Activated CD4-positive, alpha-beta memory T cell treated with anti-CD3 and anti-CD28 coated beads, Interleukin-2, amount 10 ng/mL, durations not matched to agents 7 days and 5 days (primary cell): ENCODE measurements around the gene SRM. TPM values are rescaled to one million over a fixed set of nuclear protein-coding genes. Genes with fewer than 3 reads are reported as not detected.
A peak's percentile ranks its signal among the peaks of the same experiment; 100 is the strongest.
"Not testable (repeated sequence)": the region's sequence is repeated elsewhere in the genome, so short reads cannot be mapped to it uniquely, and the experiment has no call there.

Experiments used
- CTCF ChIA-PET: fragments of 350-600 bp; sonication (Branson Sonifier 250); formaldehyde crosslinking; loops from one replicate; lab custom pipeline; 2021; ENCODE audit warnings: antibody characterized with exemption, inconsistent platforms; lab: Charles Lee
- POLR2A ChIA-PET: fragments of 350-600 bp; sonication (Branson Sonifier 250); formaldehyde crosslinking; loops from one replicate; lab custom pipeline; 2021; ENCODE audit warnings: antibody characterized with exemption; lab: Charles Lee
- DNase-seq: peaks from one replicate; pipeline ENCODE4 v3.0.0-alpha.2; 2020
- H3K27ac Mint-ChIP-seq: one replicate; pipeline ENCODE4 v1.8.0; 2021; ENCODE audit warnings: mild to moderate bottlenecking, mixed read lengths
- H3K27me3 Mint-ChIP-seq: one replicate; pipeline ENCODE4 v1.8.0; 2021; ENCODE audit warnings: mixed read lengths
- H3K36me3 Mint-ChIP-seq: one replicate; pipeline ENCODE4 v1.8.0; 2021; ENCODE audit warnings: low read depth, mixed read lengths
- H3K4me1 Mint-ChIP-seq: one replicate; pipeline ENCODE4 v1.8.0; 2021; ENCODE audit warnings: mixed read lengths
- H3K4me3 Mint-ChIP-seq: one replicate; pipeline ENCODE4 v1.8.0; 2021; ENCODE audit warnings: mild to moderate bottlenecking, mixed read lengths
- H3K9me3 Mint-ChIP-seq: one replicate; pipeline ENCODE4 v1.8.0; 2021; ENCODE audit warnings: mixed read lengths
- total RNA-seq, 2 experiments: library from RNA; stranded (reverse); gene quantifications; one replicate each; pipeline ENCODE4 v1.2.3, GENCODE V29; 2021

SRM gene
- total RNA-seq, 2 experiments from 2014 or later: 69.3 to 72.1 TPM

GRCh38 chr1:11078631-11079030 is 18.8 kb upstream of the SRM start:
- Mint-ChIP-seq H3K4me1 (no peaks in the 10 kb centered on the region), H3K27ac (no peak overlapping the region), H3K9me3 (no peaks in the 10 kb centered on the region), H3K36me3 (peaks cover 57% of the 10 kb centered on the region), H3K4me3 (no peak overlapping the region), H3K27me3 (no peaks in the 10 kb centered on the region)
- DNase-seq: no peak
- CTCF ChIA-PET: interaction anchor here (0.8 to 3.8 kb wide), 2 partner anchors 21 to 41 kb away, joined by 3 to 20 read pairs; no protein-coding TSS in a partner anchor
- POLR2A ChIA-PET: interaction anchor here (1.4 to 4.0 kb wide), 2 partner anchors 17 to 21 kb away, joined by 4 to 16 read pairs; partner anchors contain the start of gene EXOSC10

DNA sequence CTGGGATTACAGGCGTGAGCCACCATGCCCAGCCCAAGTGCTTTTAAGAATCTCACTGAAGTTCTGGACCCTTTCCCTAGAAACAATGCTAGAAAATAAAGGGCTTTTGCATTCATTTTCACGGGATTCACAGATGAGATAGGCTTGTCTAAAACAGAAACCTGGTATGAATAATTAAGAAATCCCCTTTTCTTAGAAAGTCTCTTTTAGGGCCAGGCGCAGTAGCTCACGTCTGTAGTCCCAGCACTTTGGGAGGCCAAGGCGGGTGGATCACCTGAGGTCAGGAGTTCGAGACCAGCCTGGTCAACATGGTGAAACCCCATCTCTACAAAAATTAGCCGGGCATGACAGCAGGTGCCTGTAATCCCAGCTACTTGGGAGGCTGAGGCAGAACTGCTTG is 13.6 kb upstream of the SRM start:
- CTCF ChIA-PET: interaction anchor here (0.7 to 1.8 kb wide), 3 partner anchors 9 to 36 kb away, joined by 3 to 7 read pairs (median 3); no protein-coding TSS in a partner anchor
- H3K9me3 Mint-ChIP-seq: not testable (repeated sequence)
- peaks cover 66% of the 10 kb centered on the region for H3K36me3 Mint-ChIP-seq

DNA sequence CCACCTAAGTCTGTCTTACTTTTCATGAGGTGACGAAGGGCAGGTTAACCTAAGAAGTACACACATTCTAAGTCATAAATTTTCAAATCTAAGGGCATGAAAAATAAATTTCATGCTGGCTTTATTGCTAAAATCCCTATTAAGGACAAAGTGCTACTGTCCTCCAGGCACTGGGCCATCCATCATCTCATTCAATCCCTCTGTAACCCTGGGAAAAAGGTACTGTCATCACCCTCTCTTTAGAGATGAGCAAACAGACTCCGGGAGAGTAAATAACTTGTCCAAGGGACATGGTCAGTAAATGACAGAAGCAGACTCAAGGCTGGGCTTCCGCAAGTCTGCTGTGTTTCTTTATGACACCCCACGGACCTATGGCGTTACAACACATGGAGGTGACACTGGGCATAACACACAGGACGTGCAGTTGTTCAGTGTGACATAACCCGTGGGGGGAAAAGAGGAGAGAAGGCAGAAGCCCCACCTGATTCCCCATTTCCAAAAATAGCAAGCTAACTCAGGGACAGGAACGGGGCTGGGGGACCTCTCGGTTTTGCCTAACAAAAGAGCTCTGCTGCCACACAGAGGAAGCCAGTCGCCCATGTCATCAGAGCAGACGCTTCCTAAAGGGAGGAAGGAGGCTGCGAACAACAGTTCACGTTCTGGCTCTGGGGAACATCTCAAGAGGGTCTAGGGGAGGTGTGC is 12.5 kb upstream of the SRM start:
- Mint-ChIP-seq H3K27ac (no peak overlapping the region), H3K4me1 (peaks cover 7% of the 10 kb centered on the region), H3K4me3 (no peak overlapping the region), H3K27me3 (no peaks in the 10 kb centered on the region), H3K36me3 (peaks cover 68% of the 10 kb centered on the region), H3K9me3 (no peaks in the 10 kb centered on the region)
- no peak for DNase-seq
- POLR2A ChIA-PET: interaction anchor here (3.9 kb wide), 1 partner anchor 12 kb away, joined by 24 read pairs; the partner anchor contains the start of gene SRM
- CTCF ChIA-PET: interaction anchor here (0.7 to 1.8 kb wide), 3 partner anchors 8 to 35 kb away, joined by 3 to 7 read pairs (median 3); no protein-coding TSS in a partner anchor

More for the DNA sequence above, 13.6 kb upstream of the SRM start:
- not testable (repeated sequence) for DNase-seq, H3K4me3 Mint-ChIP-seq, H3K27me3 Mint-ChIP-seq, H3K4me1 Mint-ChIP-seq, H3K27ac Mint-ChIP-seq
- POLR2A ChIA-PET: interaction anchor here (3.9 kb wide), 1 partner anchor 13 kb away, joined by 24 read pairs; the partner anchor contains the start of gene SRM

GRCh38 chr1:11071463-11072215 is 11.8 kb upstream of the SRM start:
- no peak overlapping the region for H3K4me3 Mint-ChIP-seq
- DNase-seq: no peak
- H3K36me3 Mint-ChIP-seq: peaks cover 69% of the 10 kb centered on the region
- no peaks in the 10 kb centered on the region for H3K9me3 Mint-ChIP-seq
- peak overlapping the region; percentile 36 for H3K27ac Mint-ChIP-seq
- ChIA-PET CTCF (interaction anchor here (2.8 kb wide), 1 partner anchor 34 kb away, joined by 14 read pairs; no protein-coding TSS in a partner anchor), POLR2A (interaction anchor here (0.7 to 3.9 kb wide), 3 partner anchors 11 to 26 kb away, joined by 3 to 24 read pairs (median 3); partner anchors contain the start of gene SRM)
- peaks cover 7% of the 10 kb centered on the region for H3K4me1 Mint-ChIP-seq
- H3K27me3 Mint-ChIP-seq: no peaks in the 10 kb centered on the region

GRCh38 chr1:11070876-11071275 is 11.1 kb upstream of the SRM start:
- no peak for DNase-seq
- Mint-ChIP-seq H3K4me1 (peaks cover 7% of the 10 kb centered on the region), H3K36me3 (peaks cover 67% of the 10 kb centered on the region), H3K4me3 (no peak overlapping the region), H3K9me3 (no peaks in the 10 kb centered on the region), H3K27ac (no peak overlapping the region), H3K27me3 (no peaks in the 10 kb centered on the region)
- ChIA-PET POLR2A (interaction anchor here (0.7 to 3.9 kb wide), 5 partner anchors 10 to 40 kb away, joined by 3 to 24 read pairs (median 3); partner anchors contain the start of gene SRM), CTCF (interaction anchor here (0.7 to 2.8 kb wide), 3 partner anchors 10 to 576 kb away, joined by 3 to 14 read pairs (median 7); no protein-coding TSS in a partner anchor)

DNA sequence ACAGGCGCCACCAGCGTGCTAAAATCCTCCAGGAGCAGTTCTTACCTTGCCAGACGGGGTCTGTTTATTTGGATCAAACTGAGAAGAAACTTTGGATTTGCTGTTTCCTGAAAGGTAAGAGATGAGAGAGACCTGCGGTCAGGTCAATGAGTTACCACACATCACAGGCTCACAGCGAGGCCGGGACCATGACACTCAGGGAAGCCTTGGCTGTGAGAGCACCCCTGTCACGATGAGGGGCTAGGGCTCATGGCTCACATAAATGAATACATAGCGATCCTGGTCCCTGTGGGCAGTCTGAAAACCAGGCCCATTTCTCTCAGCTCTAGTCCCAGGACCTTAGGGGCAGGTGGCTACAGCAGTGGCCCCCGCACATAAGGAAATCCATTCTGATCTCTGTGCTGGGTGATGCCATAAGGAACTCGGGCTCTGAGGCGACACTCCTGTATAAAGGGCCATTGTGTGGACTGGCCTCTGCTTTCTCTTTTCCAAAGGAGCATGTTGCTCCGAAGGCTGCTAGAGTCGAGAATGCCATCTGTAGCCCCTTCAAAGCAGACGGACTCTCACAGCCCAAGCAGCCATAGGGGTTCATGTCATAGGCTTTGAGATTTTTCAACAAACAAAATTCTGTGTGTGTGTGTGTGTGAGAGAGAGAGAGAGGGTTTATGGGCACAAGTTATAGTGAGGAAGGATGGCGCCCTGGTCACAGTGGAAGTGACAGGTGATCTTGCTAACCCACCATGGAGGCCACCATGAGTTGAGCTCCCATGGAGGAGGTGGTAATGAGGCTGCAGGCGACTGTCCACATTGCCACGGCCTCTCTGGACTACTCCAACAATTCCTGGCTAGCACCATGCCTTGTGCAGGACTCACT is 9.0 kb upstream of the SRM start:
- no peaks in the 10 kb centered on the region for H3K9me3 Mint-ChIP-seq
- no peak for DNase-seq
- ChIA-PET CTCF (interaction anchor here (1.4 to 2.8 kb wide), 3 partner anchors 8 to 32 kb away, joined by 3 to 14 read pairs (median 7); no protein-coding TSS in a partner anchor), POLR2A (interaction anchor here (0.8 to 1.1 kb wide), 3 partner anchors 30 to 56 kb away, joined by 3 to 4 read pairs (median 3); partner anchors contain the start of gene TARDBP)
- peaks cover 8% of the 10 kb centered on the region for H3K4me1 Mint-ChIP-seq
- no peak overlapping the region for H3K27ac Mint-ChIP-seq
- peaks cover 71% of the 10 kb centered on the region for H3K36me3 Mint-ChIP-seq
- H3K4me3 Mint-ChIP-seq: no peak overlapping the region
- H3K27me3 Mint-ChIP-seq: no peaks in the 10 kb centered on the region

DNA sequence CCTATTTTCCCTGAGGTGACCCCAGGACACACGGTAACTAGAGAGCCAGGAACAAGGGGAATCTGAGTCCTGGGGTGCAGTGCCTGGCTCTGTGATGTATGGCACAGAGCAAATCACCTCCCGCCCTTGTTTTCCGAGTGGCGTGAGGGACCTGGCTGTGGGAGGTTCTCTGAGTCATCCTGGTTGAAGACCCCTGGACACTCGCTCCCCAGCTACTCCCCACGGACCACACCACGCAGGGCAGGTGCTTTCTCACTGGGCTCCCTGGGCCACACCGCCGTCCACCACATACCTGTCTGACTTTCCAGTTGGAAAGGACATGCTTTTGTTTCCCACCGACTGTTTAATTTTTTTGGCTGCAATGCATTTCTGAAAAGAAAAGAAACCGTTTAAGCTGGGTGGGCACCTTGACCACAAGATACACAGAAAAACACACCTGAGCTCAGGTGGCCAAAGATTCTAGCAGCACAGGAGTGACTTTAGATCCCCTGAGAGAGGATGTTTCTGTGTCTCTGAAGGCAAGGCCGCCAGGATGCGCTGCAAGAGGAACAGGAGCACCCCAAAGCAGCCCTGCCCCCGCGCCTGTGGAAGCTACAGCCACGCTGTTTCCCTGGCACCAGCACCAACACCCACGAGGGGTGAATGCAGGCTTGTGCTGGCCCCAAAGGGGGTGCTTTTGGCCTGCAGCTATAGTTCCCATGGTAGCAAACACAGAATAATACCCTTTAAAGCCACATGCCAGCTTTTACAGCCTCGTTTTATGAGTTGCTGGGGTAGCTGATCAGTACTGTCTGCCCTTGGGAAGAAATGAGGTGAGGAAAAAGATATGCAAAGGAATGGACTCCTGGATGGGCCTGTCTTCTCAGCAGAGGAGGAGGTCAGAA is 8.1 kb upstream of the SRM start:
- no peak overlapping the region for H3K4me3 Mint-ChIP-seq
- CTCF ChIA-PET: interaction anchor here (1.4 kb wide), 1 partner anchor 31 kb away, joined by 3 read pairs; no protein-coding TSS in a partner anchor
- no peak for DNase-seq
- H3K36me3 Mint-ChIP-seq: peaks cover 78% of the 10 kb centered on the region
- no peaks in the 10 kb centered on the region for H3K9me3 Mint-ChIP-seq
- peaks cover 16% of the 10 kb centered on the region for H3K4me1 Mint-ChIP-seq
- H3K27me3 Mint-ChIP-seq: no peaks in the 10 kb centered on the region
- POLR2A ChIA-PET: interaction anchor here (0.8 kb wide), 1 partner anchor 56 kb away, joined by 3 read pairs; the partner anchor contains the start of gene TARDBP
- H3K27ac Mint-ChIP-seq: no peak overlapping the region

GRCh38 chr1:11065796-11066195 is 6.0 kb upstream of the SRM start:
- H3K27me3 Mint-ChIP-seq: no peaks in the 10 kb centered on the region

DNA sequence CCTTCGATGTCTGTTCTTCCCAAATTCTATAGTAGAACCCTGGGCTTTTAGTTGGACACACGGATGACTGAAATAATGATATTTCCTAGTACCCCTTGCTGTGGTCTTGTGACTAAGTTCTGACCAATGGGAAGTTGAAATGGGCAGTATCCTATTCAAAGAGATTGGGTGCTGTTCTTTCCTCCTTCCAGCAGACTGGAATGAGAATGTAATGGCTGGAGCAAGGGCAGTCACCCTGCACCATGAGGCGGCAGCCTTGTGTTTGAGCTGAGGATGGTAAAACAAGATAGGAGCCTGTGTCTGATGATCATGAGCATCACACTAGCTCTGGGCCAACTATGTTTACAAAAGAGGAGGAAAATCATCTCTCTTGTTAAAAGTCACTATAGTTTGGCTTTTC is 5.1 kb upstream of the SRM start:
- CTCF ChIA-PET: interaction anchor here (0.7 to 6.7 kb wide), 3 partner anchors 11 to 581 kb away, joined by 3 to 72 read pairs (median 3); no protein-coding TSS in a partner anchor
- no peak for DNase-seq
- Mint-ChIP-seq H3K4me3 (no peak overlapping the region), H3K27me3 (no peaks in the 10 kb centered on the region), H3K27ac (no peak overlapping the region), H3K4me1 (peaks cover 40% of the 10 kb centered on the region), H3K9me3 (no peaks in the 10 kb centered on the region), H3K36me3 (peaks cover 57% of the 10 kb centered on the region)
- POLR2A ChIA-PET: interaction anchor here (1.7 kb wide), 2 partner anchors 34 to 845 kb away, joined by 6 to 7 read pairs; partner anchors contain the start of gene EXOSC10

More at GRCh38 chr1:11065796-11066195, 6.0 kb upstream of the SRM start:
- H3K4me1 Mint-ChIP-seq: peaks cover 33% of the 10 kb centered on the region
- no peaks in the 10 kb centered on the region for H3K9me3 Mint-ChIP-seq
- H3K27ac Mint-ChIP-seq: no peak overlapping the region
- peaks cover 63% of the 10 kb centered on the region for H3K36me3 Mint-ChIP-seq
- POLR2A ChIA-PET: interaction anchor here (1.7 kb wide), 2 partner anchors 34 to 844 kb away, joined by 6 to 7 read pairs; partner anchors contain the start of gene EXOSC10
- CTCF ChIA-PET: interaction anchor here (0.6 to 6.7 kb wide), 3 partner anchors 10 to 580 kb away, joined by 3 to 72 read pairs (median 3); no protein-coding TSS in a partner anchor
- no peak overlapping the region for H3K4me3 Mint-ChIP-seq
- no peak for DNase-seq

GRCh38 chr1:11063937-11064537 is 4.2 kb upstream of the SRM start:
- not testable (repeated sequence) for DNase-seq, H3K9me3 Mint-ChIP-seq, H3K27ac Mint-ChIP-seq, H3K4me3 Mint-ChIP-seq, H3K27me3 Mint-ChIP-seq
- ChIA-PET CTCF (interaction anchor here (0.6 to 6.7 kb wide), 3 partner anchors 9 to 36 kb away, joined by 3 to 72 read pairs (median 3); partner anchors contain the start of gene EXOSC10), POLR2A (interaction anchor here (1.7 to 4.6 kb wide), 3 partner anchors 27 to 35 kb away, joined by 7 to 38 read pairs (median 8); partner anchors contain the start of gene EXOSC10)
- Mint-ChIP-seq H3K36me3 (peaks cover 53% of the 10 kb centered on the region), H3K4me1 (peaks cover 37% of the 10 kb centered on the region)
